GM20431 (cell line): ENCODE measurements around the gene MKLN1.
"Not testable (repeated sequence)": the region's sequence is repeated elsewhere in the genome, so short reads cannot be mapped to it uniquely, and the experiment has no call there.

ENCODE experiments used
- in situ Hi-C: fragments of 300-500 bp; cut with MseI, MboI; formaldehyde crosslinking; loops from one replicate; pipeline ENCODE4 v1.15.0; 2020; ENCODE audit warnings: low sequenced_read_pairs; ENCODE audit not compliant: unreplicated experiment

The MKLN1 gene

GRCh38 chr7:131384286-131384635 is 56.6 kb downstream of the MKLN1 start:
- in situ Hi-C loops = no loop called here

- in situ Hi-C loops = no loop called here
Measured at GRCh38 chr7:131385039-131385605, 57.4 kb downstream of the MKLN1 start.

- in situ Hi-C loops = no loop called here
Measured at GRCh38 chr7:131388126-131388525, 60.5 kb downstream of the MKLN1 start.

GRCh38 chr7:131390275-131390674 is 62.6 kb downstream of the MKLN1 start:
- in situ Hi-C loops = no loop called here

- in situ Hi-C loops = no loop called here
Measured at GRCh38 chr7:131391145-131391544, 63.5 kb downstream of the MKLN1 start.

GRCh38 chr7:131400681-131401176 is 73.1 kb downstream of the MKLN1 start:
- in situ Hi-C loops = no loop called here

- in situ Hi-C loops = no loop called here
Measured at GRCh38 chr7:131401194-131401593, 73.5 kb downstream of the MKLN1 start.

GRCh38 chr7:131403322-131403721 is 75.6 kb downstream of the MKLN1 start:
- in situ Hi-C loops = no loop called here

GRCh38 chr7:131404226-131404911 is 76.7 kb downstream of the MKLN1 start:
- in situ Hi-C loops = no loop called here

GRCh38 chr7:131409129-131409766 is 81.6 kb downstream of the MKLN1 start:
- in situ Hi-C loops = no loop called here

- in situ Hi-C loops = no loop called here
Measured at GRCh38 chr7:131412031-131412430, 84.4 kb downstream of the MKLN1 start.

- in situ Hi-C loops = no loop called here
Measured at GRCh38 chr7:131413711-131414110, 86.0 kb downstream of the MKLN1 start.

- in situ Hi-C loops = no loop called here
Measured at GRCh38 chr7:131424219-131424822, 96.6 kb downstream of the MKLN1 start.

- in situ Hi-C loops = no loop called here
Measured at GRCh38 chr7:131425992-131426391, 98.3 kb downstream of the MKLN1 start.

- in situ Hi-C loops = not testable (repeated sequence)
Measured at GRCh38 chr7:131430826-131431225, 103.2 kb downstream of the MKLN1 start.

- in situ Hi-C loops = no loop called here
Measured at GRCh38 chr7:131431289-131431688, 103.6 kb downstream of the MKLN1 start.

- in situ Hi-C loops = no loop called here
Measured at GRCh38 chr7:131431756-131432155, 104.1 kb downstream of the MKLN1 start.

- in situ Hi-C loops = no loop called here
Measured at GRCh38 chr7:131436384-131436783, 108.7 kb downstream of the MKLN1 start.

GRCh38 chr7:131438969-131439368 is 111.3 kb downstream of the MKLN1 start:
- in situ Hi-C loops = no loop called here

- in situ Hi-C loops = no loop called here
Measured at GRCh38 chr7:131443496-131443895, 115.8 kb downstream of the MKLN1 start.

GRCh38 chr7:131444683-131445082 is 117.0 kb downstream of the MKLN1 start:
- in situ Hi-C loops = no loop called here
